Measurements from ENCODE around the gene NLGN1.

GRCh38 chr3:174120997-174121396, 723.5 kb downstream of the NLGN1 start:
- TF ChIP-seq ELK1 (IDR thresholded peaks at IDR 0.05; ENCODE audit: low read depth, low read length) (no peak), BHLHE40 (IDR thresholded peaks at IDR 0.05; ENCODE audit: low read depth, low read length) (no peak), MAX (IDR thresholded peaks at IDR 0.05) (no peak), POLR2A (IDR thresholded peaks at IDR 0.05; ENCODE audit: low read length) (no peak), HDAC2 (IDR thresholded peaks at IDR 0.05) (no peak), SREBF2 (IDR thresholded peaks at IDR 0.05) (no peak), EP300 (IDR thresholded peaks at IDR 0.05) (no peak), USF2 (IDR thresholded peaks at IDR 0.05) (no peak), CTCF (IDR thresholded peaks at IDR 0.05) (no peak), JUNB (IDR thresholded peaks at IDR 0.05) (no peak)
